ENCODE data around the gene SLC66A3. TPM values are rescaled to one million over a fixed set of nuclear protein-coding genes. Genes with fewer than 3 reads are reported as not detected.

The SLC66A3 gene
- polyA plus RNA-seq, 1 donor (not counting 4 experiments of a cell fraction or from before 2014, with no cell fraction given) = 31.1 TPM

DNA sequence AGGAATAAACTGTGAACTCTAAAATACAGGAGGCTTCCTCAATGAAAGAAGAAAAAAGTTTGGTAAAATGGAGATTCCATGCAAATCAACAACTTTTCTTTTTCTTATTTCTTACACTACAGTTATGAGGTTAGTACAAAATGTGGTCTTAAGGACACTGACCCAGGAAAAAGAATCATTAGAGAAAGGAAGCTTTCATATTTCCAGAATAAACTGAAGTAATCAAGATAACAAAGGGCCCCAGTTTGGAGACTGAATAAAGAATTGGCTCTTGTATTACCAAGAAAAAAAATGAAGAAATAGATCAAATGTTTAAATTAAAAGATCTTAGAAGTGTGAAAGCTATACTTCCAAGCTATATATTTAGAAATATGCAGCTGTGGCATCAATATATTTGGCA, 72.3 kb downstream of the SLC66A3 start:
- Histone ChIP-seq H3K9me3 (ENCODE audit: control insufficient read depth, low read depth, low read length) (no peaks in the 10 kb centered on the region), H3K36me3 (ENCODE audit: control insufficient read depth in 2 of 2, extremely low read depth in 1 of 2, insufficient read depth in 2 of 2, low read length in 2 of 2) (no peaks in the 10 kb centered on the region), H3K4me2 (ENCODE audit: control insufficient read depth, extremely low read depth, insufficient read depth, low read depth, low read length) (no peak overlapping the region), H3K9me1 (ENCODE audit: control insufficient read depth, extremely low read depth, insufficient read depth, low read length) (no peaks in the 10 kb centered on the region), H3K27ac (ENCODE audit: control insufficient read depth, insufficient read depth, low read length) (no peak overlapping the region), H4K20me1 (ENCODE audit: control insufficient read depth, extremely low read depth, insufficient read depth, low read length) (no peaks in the 10 kb centered on the region), H3K4me3 (ENCODE audit: control insufficient read depth in 2 of 3, extremely low read depth in 1 of 3, insufficient read depth in 2 of 3, low read depth in 1 of 3, low read length in 3 of 3) (no peak overlapping the region), H2AFZ (ENCODE audit: control insufficient read depth, low read length) (no peak overlapping the region), H3K27me3 (ENCODE audit: control insufficient read depth, extremely low read depth, insufficient read depth, low read length) (no peaks in the 10 kb centered on the region), H3K79me2 (ENCODE audit: control insufficient read depth, insufficient read depth, low read length) (no peaks in the 10 kb centered on the region), H3K9ac (ENCODE audit: control insufficient read depth, extremely low read depth, insufficient read depth, low read length) (no peak overlapping the region), H3K4me1 (ENCODE audit: control insufficient read depth, extremely low read depth, insufficient read depth, low read length) (no peaks in the 10 kb centered on the region)
- TF ChIP-seq EZH2 (IDR thresholded peaks at IDR 0.05; ENCODE audit: low read length) = no peak
- dilution Hi-C loops (cut with MboI; ENCODE audit: extremely low pct_ligation_motif_present, low sequenced_read_pairs) = no loop called here
- DNase-seq (ENCODE audit: low read depth, low spot score) = no peak
- no peak for FAIRE-seq

Other genes starting within 250 kb of the SLC66A3 start
- gene KCNF1, start 243.5 kb upstream of the SLC66A3 start, polyA plus RNA-seq = 0.05 to 0.10 TPM (median 0.08 TPM) in 3 replicates
- gene ROCK2, start 189.2 kb downstream of the SLC66A3 start, polyA plus RNA-seq = 6.1 to 12.6 TPM (median 7.8 TPM) in 3 replicates